GM12878 (cell line): ENCODE results near the gene MSLN. TPM values are rescaled to one million over a fixed set of nuclear protein-coding genes. Genes with fewer than 3 reads are reported as not detected.

Source experiments
- ATAC-seq: fragments of 200-7000 bp; cut with Tn5 transposase; 3 replicates; pipeline ENCODE4 v1.9.1; 2020; ENCODE audit warnings: mild to moderate bottlenecking, moderate library complexity
- BruUV-seq: library from RNA; stranded (reverse); fragments of 400-500 nt; replicated peaks from 2 replicates; lab custom pipeline; 2021; lab: Mats Ljungman, UMichigan
- CTCF ChIA-PET: fragments of 300-600 bp; sonication (Branson Sonifier 250); formaldehyde crosslinking; extraction: SDS; loops from one replicate; lab custom pipeline; 2021; ENCODE audit warnings: inconsistent platforms; lab: Yijun Ruan, JAX
- POLR2A ChIA-PET: fragments of 350-600 bp; formaldehyde crosslinking; extraction: SDS; loops from one replicate; lab custom pipeline; 2021; ENCODE audit warnings: inconsistent platforms; lab: Charles Lee
- RAD21 ChIA-PET: fragments of 300-600 bp; sonication (Branson Sonifier 250); formaldehyde crosslinking; loops from one replicate; lab custom pipeline; 2023; ENCODE audit warnings: antibody characterized with exemption; ENCODE audit not compliant: unreplicated experiment; lab: Charles Lee
- SMC1A ChIA-PET: fragments of 300-600 bp; sonication (Branson Sonifier 250); formaldehyde crosslinking; loops from one replicate; lab custom pipeline; 2023; ENCODE audit not compliant: unreplicated experiment, uncharacterized antibody; lab: Charles Lee
- DNase-seq: peaks from one replicate; pipeline ENCODE4 v3.0.0-alpha.2; 2011; ENCODE audit warnings: low read depth, low spot score
- FAIRE-seq: peaks from 3 replicates; lab custom pipeline; 2011; peaks lifted over from hg19 to GRCh38; lab: Jason Lieb, UNC
- H2AFZ ChIP-seq: 2 replicates; pipeline ENCODE4 v1.6.0; 2011; ENCODE audit warnings: low read depth, low read length, control low read depth; ENCODE audit not compliant: control insufficient read depth
- H3K27ac ChIP-seq: 2 replicates; pipeline ENCODE4 v1.5.1; 2011; ENCODE audit warnings: control low read depth; ENCODE audit not compliant: control insufficient read depth, insufficient read depth
- H3K27me3 ChIP-seq, 2 experiments: replicated peaks in 1 of 2; 2 replicates each; pipeline versions ENCODE4 v1.6.0 to v1.6.1; 2011; ENCODE audit warnings: low read length in 1 of 2; ENCODE audit not compliant: control insufficient read depth in 2 of 2, insufficient read depth in 2 of 2
- H3K36me3 ChIP-seq, 2 experiments: 2 replicates each; pipeline ENCODE4 v1.5.1; 2011; ENCODE audit warnings: low read length in 1 of 2; ENCODE audit not compliant: control insufficient read depth in 2 of 2, insufficient read depth in 2 of 2
- H3K4me1 ChIP-seq: 2 replicates; pipeline ENCODE4 v1.6.1; 2011; ENCODE audit warnings: mild to moderate bottlenecking, low read length, moderate library complexity, mixed read lengths; ENCODE audit not compliant: control insufficient read depth, insufficient read depth
- H3K4me2 ChIP-seq: 2 replicates; pipeline ENCODE4 v1.6.0; 2011; ENCODE audit warnings: control low read depth; ENCODE audit not compliant: control insufficient read depth, insufficient read depth
- H3K4me3 ChIP-seq: fragments of 200-600 bp; sonication (generic); 2 replicates; pipeline ENCODE4 v1.5.1; 2016
- H3K79me2 ChIP-seq: 2 replicates; pipeline ENCODE4 v1.6.0; 2011; ENCODE audit warnings: low read length; ENCODE audit not compliant: control insufficient read depth, insufficient read depth
- H3K9ac ChIP-seq: 2 replicates; pipeline ENCODE4 v1.8.0; 2011; ENCODE audit warnings: low read length, control low read depth, mixed read lengths; ENCODE audit not compliant: control insufficient read depth, insufficient read depth
- H3K9me3 ChIP-seq: replicated peaks from 3 replicates; pipeline ENCODE4 v1.5.1; 2011; ENCODE audit warnings: mild to moderate bottlenecking, low read length; ENCODE audit not compliant: control insufficient read depth, insufficient read depth
- H4K20me1 ChIP-seq: 2 replicates; pipeline ENCODE4 v1.6.0; 2011; ENCODE audit not compliant: control insufficient read depth, insufficient read depth
- ATF7 ChIP-seq: fragments of 450-650 bp; IDR thresholded peaks from 2 replicates; pipeline ENCODE4 v1.6.1; 2016; ENCODE audit warnings: low read depth, mild to moderate bottlenecking
- BHLHE40 ChIP-seq, 2 experiments: fragments of 450-650 bp in 1 of 2; IDR thresholded peaks; 2 replicates each; pipeline ENCODE4 v1.6.1; 2011 to 2017; ENCODE audit warnings: low read depth in 2 of 2, borderline replicate concordance in 1 of 2, improper control_type of control experiment in 1 of 2, low read length in 1 of 2, mild to moderate bottlenecking in 1 of 2
- HDAC6 ChIP-seq: fragments of 200-600 bp; sonication (generic); IDR thresholded peaks from one replicate; pipeline ENCODE4 v1.8.0; 2017; ENCODE audit warnings: antibody characterized with exemption; ENCODE audit not compliant: unreplicated experiment
- IKZF1 ChIP-seq: fragments of 450-650 bp; conservative IDR thresholded peaks from 2 replicates; pipeline ENCODE4 v1.6.1; 2017; ENCODE audit warnings: antibody characterized with exemption, mild to moderate bottlenecking
- MXI1 ChIP-seq: fragments of 150-350 bp; IDR thresholded peaks from 2 replicates; pipeline ENCODE4 v1.6.1; 2011; ENCODE audit warnings: low read depth, mild to moderate bottlenecking, inconsistent platforms, low read length, improper control_type of control experiment
- POLR2A ChIP-seq: IDR thresholded peaks from 2 replicates; pipeline ENCODE4 v1.6.1; 2011; ENCODE audit warnings: low read depth, mild to moderate bottlenecking, low read length
- RAD21 ChIP-seq: IDR thresholded peaks from 2 replicates; pipeline ENCODE4 v1.6.1; 2011; ENCODE audit warnings: mild to moderate bottlenecking, low read depth, low read length, moderate library complexity; ENCODE audit not compliant: insufficient read depth
- RUNX3 ChIP-seq: IDR thresholded peaks from 2 replicates; pipeline ENCODE4 v1.6.1; 2012; ENCODE audit warnings: low read length, inconsistent platforms
- SMC3 ChIP-seq: IDR thresholded peaks from 2 replicates; pipeline ENCODE4 v1.6.1; 2011; ENCODE audit warnings: low read length, improper control_type of control experiment, borderline replicate concordance
- YY1 ChIP-seq: IDR thresholded peaks from 2 replicates; pipeline ENCODE4 v1.6.1; 2011; ENCODE audit warnings: low read depth, mild to moderate bottlenecking, low read length
- ZZZ3 ChIP-seq: IDR thresholded peaks from 2 replicates; pipeline ENCODE4 v1.6.1; 2011; ENCODE audit warnings: low read depth; ENCODE audit not compliant: control insufficient read depth, insufficient read length
- WGBS: methylation state at CpG from one replicate; pipeline ENCODE4 v1.1.6; 2016; ENCODE audit warnings: low lambda C conversion rate; ENCODE audit not compliant: insufficient replicate concordance, insufficient coverage; ENCODE audit errors: missing lambda C conversion rate; 5-methylcytosine and 5-hydroxymethylcytosine counted together
- in situ Hi-C: fragments of 300-500 bp; cut with MboI; formaldehyde crosslinking; loops from 9 replicates; pipeline ENCODE4 v1.14.3; 2018; ENCODE audit warnings: mixed read lengths
- intact Hi-C: fragments of 100-400 bp; cut with micrococcal nuclease; formaldehyde crosslinking; loops from one replicate; pipeline ENCODE4 v1.14.2; 2022; ENCODE audit not compliant: unreplicated experiment
- polyA plus RNA-seq, 11 experiments: library from polyadenylated mRNA; depleted of rRNA in 4 of 11; unstranded in 6 of 11; stranded (reverse) in 5 of 11; fragments of >200 nt; fragmentation: Nextera tagmentation in 4 of 11; fragmentation: Illumina TruSeq in 1 of 11; extraction: Ambion mirVana in 4 of 11; extraction: Trizol in 1 of 11; gene quantifications; 1 replicate in 1 of 11; 2 replicates in 10 of 11; pipeline versions ENCODE4 v1.2.1 to v1.2.3, GENCODE V29; 2011 to 2016; ENCODE audit warnings: inconsistent platforms in 2 of 11, missing spikeins in 2 of 11, low read depth in 1 of 11
- total RNA-seq, 4 experiments: library from RNA; depleted of rRNA in 3 of 4; stranded (reverse); fragments of >200 nt in 3 of 4; fragmentation: Illumina TruSeq in 1 of 4; extraction: Trizol in 1 of 4; gene quantifications; 2 replicates each; pipeline versions ENCODE4 v1.2.1 to v1.2.3, GENCODE V29; 2013 to 2021
- TF ChIP-seq, protein P1 (sequence below), 3 experiments: IDR thresholded peaks in 2 of 3; conservative IDR thresholded peaks in 1 of 3; 2 replicates each; pipeline ENCODE4 v1.5.1; 2011; ENCODE audit warnings: low read depth in 3 of 3, low read length in 3 of 3, mild to moderate bottlenecking in 3 of 3, control low read depth in 2 of 3, moderate library complexity in 2 of 3, inconsistent platforms in 1 of 3, mixed read lengths in 1 of 3; ENCODE audit not compliant: control insufficient read depth in 2 of 3, insufficient read depth in 1 of 3; ENCODE audit errors: extremely low read depth in 1 of 3
- TF ChIP-seq, protein P2 (sequence below): fragments of 450-650 bp; IDR thresholded peaks from 2 replicates; pipeline ENCODE4 v1.6.1; 2017; ENCODE audit warnings: mild to moderate bottlenecking

MSLN gene
- total and polyA plus RNA-seq, 10 of the 15 experiments (the other 5 are each of a cell fraction or from before 2014, with no cell fraction given): 0.08 TPM; not detected in 9

DNA sequence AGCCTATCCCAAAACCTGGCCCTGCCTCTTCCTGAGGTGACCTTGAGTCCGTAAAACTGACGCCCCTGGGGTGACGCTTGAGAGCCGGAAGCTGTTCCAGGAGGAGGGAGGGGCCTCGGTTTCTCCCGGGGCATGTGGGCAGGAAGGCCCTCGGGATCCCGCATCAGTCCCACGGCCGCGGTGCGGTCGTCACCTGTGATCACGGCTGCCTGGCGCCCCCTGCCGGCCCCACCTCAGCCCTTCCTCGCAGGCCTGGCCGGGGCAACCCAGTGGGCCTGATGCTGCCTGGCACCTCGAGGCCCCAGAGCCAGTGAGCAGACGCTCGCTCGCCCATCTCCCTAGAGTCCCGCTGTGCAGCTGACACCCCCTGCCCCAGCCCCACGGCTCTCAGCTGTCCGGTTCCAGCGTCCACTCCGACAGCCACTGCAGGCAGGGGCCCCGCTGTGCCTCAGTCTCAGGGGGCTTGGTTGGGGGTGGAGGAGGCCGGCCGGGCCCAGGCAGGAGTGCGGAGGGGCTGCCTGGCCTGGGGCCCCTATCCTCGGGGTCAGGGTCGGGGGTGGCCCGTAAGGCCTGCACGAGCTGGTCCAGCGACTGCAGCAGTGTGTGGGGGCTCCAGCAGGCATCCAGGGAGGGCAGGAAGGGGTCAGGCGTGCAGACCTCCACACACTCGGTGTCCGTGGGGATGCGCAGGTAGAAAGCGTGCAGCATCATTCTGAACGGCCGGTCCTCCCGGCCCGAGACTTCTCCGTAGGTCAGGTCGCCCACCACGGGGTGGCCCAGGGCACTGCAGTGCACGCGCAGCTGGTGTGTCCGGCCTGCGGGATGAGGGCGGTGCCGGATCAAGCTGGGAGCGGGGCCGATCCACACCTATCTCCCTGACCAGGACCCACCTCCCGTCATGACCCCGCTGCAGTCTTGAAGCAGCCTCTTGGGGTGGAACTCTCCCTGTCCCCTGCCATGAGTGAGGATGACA lies 25.3 kb downstream of the MSLN start:
- BruUV-seq: no TSS peak
- in situ Hi-C loops: loop anchor here (5.0 kb wide), 2 partner anchors 44 to 74 kb away; partner anchors contain the start of gene CIAO3
- H3K9ac ChIP-seq: no peak overlapping the region

More for the DNA sequence above, 25.3 kb downstream of the MSLN start:
- no peaks in the 10 kb centered on the region for H4K20me1 ChIP-seq
- no peaks in the 10 kb centered on the region for H3K9me3 ChIP-seq
- ATAC-seq: peak; percentile 58
- no peak overlapping the region for H3K27ac ChIP-seq
- CTCF ChIA-PET: interaction anchor here (1.0 to 5.2 kb wide), 9 partner anchors 41 to 96 kb away, joined by 3 to 32 read pairs (median 5); partner anchors contain the start of genes ANTKMT, METRN and WDR24
- no peak for FAIRE-seq
- TF ChIP-seq ZZZ3: no peak
- TF ChIP-seq HDAC6: no peak
- TF ChIP-seq YY1: 0 out of 2 replicates have a peak, but pooled peaks have one; percentile 49
- TF ChIP-seq SMC3: peak; percentile 80
- TF ChIP-seq POLR2A: no peak
- TF ChIP-seq IKZF1: peak; percentile 41; the same call in 1 of the 2 replicates
- TF ChIP-seq, protein P1, sequence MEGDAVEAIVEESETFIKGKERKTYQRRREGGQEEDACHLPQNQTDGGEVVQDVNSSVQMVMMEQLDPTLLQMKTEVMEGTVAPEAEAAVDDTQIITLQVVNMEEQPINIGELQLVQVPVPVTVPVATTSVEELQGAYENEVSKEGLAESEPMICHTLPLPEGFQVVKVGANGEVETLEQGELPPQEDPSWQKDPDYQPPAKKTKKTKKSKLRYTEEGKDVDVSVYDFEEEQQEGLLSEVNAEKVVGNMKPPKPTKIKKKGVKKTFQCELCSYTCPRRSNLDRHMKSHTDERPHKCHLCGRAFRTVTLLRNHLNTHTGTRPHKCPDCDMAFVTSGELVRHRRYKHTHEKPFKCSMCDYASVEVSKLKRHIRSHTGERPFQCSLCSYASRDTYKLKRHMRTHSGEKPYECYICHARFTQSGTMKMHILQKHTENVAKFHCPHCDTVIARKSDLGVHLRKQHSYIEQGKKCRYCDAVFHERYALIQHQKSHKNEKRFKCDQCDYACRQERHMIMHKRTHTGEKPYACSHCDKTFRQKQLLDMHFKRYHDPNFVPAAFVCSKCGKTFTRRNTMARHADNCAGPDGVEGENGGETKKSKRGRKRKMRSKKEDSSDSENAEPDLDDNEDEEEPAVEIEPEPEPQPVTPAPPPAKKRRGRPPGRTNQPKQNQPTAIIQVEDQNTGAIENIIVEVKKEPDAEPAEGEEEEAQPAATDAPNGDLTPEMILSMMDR (IDR thresholded peaks at IDR 0.05 in 2 of 3, conservative IDR thresholded peaks at IDR 0.05 in 1 of 3; ENCODE audit: control insufficient read depth in 2 of 3, extremely low read depth in 1 of 3, insufficient read depth in 1 of 3, low read depth in 3 of 3, low read length in 3 of 3): peak; percentile 60 to 80 (median 74)
- no peak for TF ChIP-seq ATF7
- peak; percentile 55 for TF ChIP-seq RUNX3
- peak in 1 of 2 experiments; percentile 16; a peak in 1 of 4 replicates for TF ChIP-seq BHLHE40 (IDR thresholded peaks at IDR 0.05; ENCODE audit: borderline replicate concordance in 1 of 2, low read depth in 2 of 2, low read length in 1 of 2)
- peak; percentile 70 for TF ChIP-seq RAD21
- TF ChIP-seq MXI1: no peak
- TF ChIP-seq, protein P2, sequence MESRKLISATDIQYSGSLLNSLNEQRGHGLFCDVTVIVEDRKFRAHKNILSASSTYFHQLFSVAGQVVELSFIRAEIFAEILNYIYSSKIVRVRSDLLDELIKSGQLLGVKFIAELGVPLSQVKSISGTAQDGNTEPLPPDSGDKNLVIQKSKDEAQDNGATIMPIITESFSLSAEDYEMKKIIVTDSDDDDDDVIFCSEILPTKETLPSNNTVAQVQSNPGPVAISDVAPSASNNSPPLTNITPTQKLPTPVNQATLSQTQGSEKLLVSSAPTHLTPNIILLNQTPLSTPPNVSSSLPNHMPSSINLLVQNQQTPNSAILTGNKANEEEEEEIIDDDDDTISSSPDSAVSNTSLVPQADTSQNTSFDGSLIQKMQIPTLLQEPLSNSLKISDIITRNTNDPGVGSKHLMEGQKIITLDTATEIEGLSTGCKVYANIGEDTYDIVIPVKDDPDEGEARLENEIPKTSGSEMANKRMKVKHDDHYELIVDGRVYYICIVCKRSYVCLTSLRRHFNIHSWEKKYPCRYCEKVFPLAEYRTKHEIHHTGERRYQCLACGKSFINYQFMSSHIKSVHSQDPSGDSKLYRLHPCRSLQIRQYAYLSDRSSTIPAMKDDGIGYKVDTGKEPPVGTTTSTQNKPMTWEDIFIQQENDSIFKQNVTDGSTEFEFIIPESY: peak; percentile 89; the same call in 1 of the 2 replicates
- DNase-seq: no peak
- no peak overlapping the region for H3K4me3 ChIP-seq
- H3K79me2 ChIP-seq: peaks cover 24% of the 10 kb centered on the region
- H3K27me3 ChIP-seq: no peaks in the 10 kb centered on the region
- RAD21 ChIA-PET: interaction anchor here (1.2 kb wide), 1 partner anchor 71 kb away, joined by 5 read pairs; the partner anchor contains the start of gene METRN
- POLR2A ChIA-PET: no interaction called here
- peaks cover 9% of the 10 kb centered on the region for H3K4me1 ChIP-seq
- WGBS: 62% methylated on average over 52 of the region's 58 CpGs
- H3K36me3 ChIP-seq: peaks cover 0 to 9% of the 10 kb centered on the region in 2 experiments; a peak in 2 of 4 replicates
- H2AFZ ChIP-seq: no peak overlapping the region
- intact Hi-C loops: loop anchor here (1.0 to 5.0 kb wide), 2 partner anchors 44 to 75 kb away; partner anchors contain the start of gene CIAO3
- SMC1A ChIA-PET: interaction anchor here (2.5 kb wide), 1 partner anchor 73 kb away, joined by 12 read pairs; no protein-coding TSS in a partner anchor
- no peak overlapping the region; the same call in 1 of the 2 replicates for H3K4me2 ChIP-seq
